HT-29 (cell line): ENCODE measurements around the gene WNT7B. TPM values are rescaled to one million over a fixed set of nuclear protein-coding genes. Genes with fewer than 3 reads are reported as not detected.

Experiments
- DNase-seq: peaks from one replicate; pipeline ENCODE4 v3.0.0-alpha.2; 2015; ENCODE audit warnings: low spot score
- total RNA-seq: library from RNA; depleted of rRNA; stranded (reverse); fragments of >200 nt; shearing (Covaris generic); gene quantifications from 2 replicates; pipeline ENCODE4 v1.2.3, GENCODE V29; 2014; rRNA removed

WNT7B gene
- total RNA-seq, 1 experiment from 2014 or later: 31.4 TPM

DNA sequence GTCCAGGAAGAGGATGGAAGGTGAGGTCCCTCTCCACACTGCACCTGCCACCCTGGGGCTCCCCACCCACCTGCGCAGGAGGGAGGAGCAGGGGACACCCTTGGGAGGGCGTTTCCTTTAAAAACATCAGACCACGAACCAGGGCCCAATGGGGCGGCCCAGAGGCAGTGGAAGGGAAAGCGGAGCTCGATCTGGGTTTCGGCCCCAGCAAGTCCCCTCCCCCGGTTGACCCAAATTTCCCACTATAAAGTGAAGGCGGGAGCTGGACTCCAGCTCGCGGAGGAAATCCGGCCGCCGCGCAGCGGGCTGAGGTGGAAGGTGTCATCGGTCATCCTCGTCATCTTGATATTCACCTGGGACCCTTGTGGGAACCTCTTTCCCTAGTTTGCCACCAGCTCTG is 99.3 kb downstream of the WNT7B start:
- DNase-seq: no peak

DNA sequence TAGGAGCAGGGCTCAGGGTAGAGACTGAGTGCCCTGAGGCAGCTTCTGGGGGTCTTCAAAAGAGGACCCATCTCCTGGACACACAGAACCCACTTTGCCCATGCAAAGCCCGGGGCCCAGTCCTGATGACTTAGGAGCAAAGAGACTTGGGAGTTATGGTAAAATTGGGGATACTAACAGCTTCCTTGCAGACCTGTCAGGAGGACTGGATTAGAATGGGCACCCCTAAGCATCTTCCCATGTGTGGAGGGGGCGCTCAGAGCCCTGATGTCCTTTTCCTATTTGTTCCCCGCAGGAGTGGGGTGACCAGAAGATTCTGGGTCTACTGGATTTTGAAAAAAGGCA is 100.0 kb downstream of the WNT7B start:
- no peak for DNase-seq

- no peak for DNase-seq
Observed at GRCh38 chr22:45876136-45877035, 100.6 kb downstream of the WNT7B start.

DNA sequence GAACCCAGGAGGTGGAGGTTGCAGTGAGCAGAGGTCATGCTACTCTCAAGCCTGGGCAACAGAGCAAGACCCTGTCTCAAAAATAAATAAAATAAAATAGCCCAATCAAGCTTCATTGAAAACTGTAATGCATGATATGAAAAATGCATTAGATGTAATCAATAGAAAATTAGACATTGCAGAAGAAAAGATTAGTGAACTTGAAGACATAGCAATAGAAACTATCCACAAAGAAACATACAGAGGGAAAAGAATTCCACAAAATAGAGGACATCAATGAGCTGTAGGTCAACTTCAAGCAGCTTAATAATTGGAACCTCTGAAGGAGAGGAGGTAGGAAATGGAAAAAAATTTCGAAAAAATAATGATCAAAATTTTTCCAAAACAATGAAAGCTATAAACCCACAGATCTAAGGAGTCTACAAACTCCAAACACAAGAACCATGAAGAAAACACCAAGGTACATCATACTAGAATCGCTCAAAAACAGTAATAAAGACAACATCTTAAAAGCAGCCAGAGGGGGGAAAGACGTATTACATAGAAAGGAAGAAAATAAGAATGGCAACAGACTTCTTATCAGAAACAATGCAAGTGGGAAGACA is 104.2 kb downstream of the WNT7B start:
- no peak for DNase-seq

DNA sequence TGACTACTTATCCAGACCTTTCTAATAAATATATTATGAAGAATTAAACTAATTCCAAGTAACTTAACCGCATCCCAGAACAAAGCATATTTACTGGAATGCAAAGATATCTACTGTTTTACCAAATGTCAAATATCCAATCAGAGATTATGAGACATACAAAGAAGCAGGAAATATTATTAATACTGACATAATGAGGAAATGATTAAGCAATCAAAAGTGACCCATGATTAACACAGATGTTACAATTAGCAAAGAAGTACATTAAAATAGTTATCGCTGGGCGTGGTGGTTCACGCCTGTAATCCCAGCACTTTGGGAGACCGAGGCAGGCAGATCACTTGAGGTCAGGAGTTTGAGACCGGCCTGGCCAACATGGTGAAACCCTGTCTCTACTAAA is 105.2 kb downstream of the WNT7B start:
- DNase-seq: no peak

Other genes starting within 250 kb of the WNT7B start
- gene PPARA, start 173.4 kb upstream of the WNT7B start, total RNA-seq: 14.6 and 18.1 TPM in 2 replicates